SK-N-SH treated with all-trans-retinoic acid at 6 μM for 48 hours (cell line): ENCODE measurements around the gene OGT.

ENCODE experiments used
- BACH2 ChIP-seq: fragments of 250-450 bp; sonication (Bioruptor Pico); IDR thresholded peaks from 2 replicates; pipeline ENCODE4 v1.9.0; 2021; ENCODE audit warnings: mild to moderate bottlenecking, borderline replicate concordance
- CREB5 ChIP-seq: fragments of 250-450 bp; sonication (Bioruptor Pico); IDR thresholded peaks from 2 replicates; pipeline ENCODE4 v1.5.1; 2020; ENCODE audit warnings: low read depth, mild to moderate bottlenecking, moderate library complexity
- OSR1 ChIP-seq: fragments of 250-450 bp; sonication (Bioruptor Pico); IDR thresholded peaks from 2 replicates; pipeline ENCODE4 v1.8.0; 2022; ENCODE audit warnings: moderate library complexity, mild to moderate bottlenecking, inconsistent platforms
- PATZ1 ChIP-seq: fragments of 250-450 bp; sonication (Bioruptor Pico); IDR thresholded peaks from 2 replicates; pipeline ENCODE4 v1.8.0; 2020; ENCODE audit warnings: mild to moderate bottlenecking, moderate library complexity, borderline replicate concordance
- ZNF565 ChIP-seq: fragments of 450-650 bp; formaldehyde crosslinking; conservative IDR thresholded peaks from 2 replicates; pipeline ENCODE4 v1.5.0; 2020; ENCODE audit warnings: low read depth, mild to moderate bottlenecking, moderate library complexity

GRCh38 chrX:71606536-71607216, 73.8 kb downstream of the OGT start:
- no peak for TF ChIP-seq CREB5
- TF ChIP-seq OSR1 (CRISPR knock-in tag): no peak
- TF ChIP-seq ZNF565 (CRISPR knock-in tag): no peak
- no peak for TF ChIP-seq BACH2 (CRISPR knock-in tag)
- TF ChIP-seq PATZ1 (CRISPR knock-in tag): no peak
